Fibroblast of pulmonary artery (primary cell): Measurements from ENCODE around the gene PLOD2.

Experiments
- DNase-seq: peaks from one replicate; pipeline ENCODE4 v3.0.0-alpha.2; 2010; ENCODE audit warnings: low read depth
- H3K4me3 ChIP-seq: replicated peaks from 2 replicates; pipeline ENCODE4 v1.5.1; 2011; ENCODE audit warnings: low read depth, mild to moderate bottlenecking, control low read depth, low read length, moderate library complexity
- CTCF ChIP-seq: IDR thresholded peaks from 2 replicates; pipeline ENCODE4 v1.5.1; 2011; ENCODE audit warnings: mild to moderate bottlenecking, control low read depth, low read length, inconsistent platforms; ENCODE audit errors: missing control alignments

Gene PLOD2

DNA sequence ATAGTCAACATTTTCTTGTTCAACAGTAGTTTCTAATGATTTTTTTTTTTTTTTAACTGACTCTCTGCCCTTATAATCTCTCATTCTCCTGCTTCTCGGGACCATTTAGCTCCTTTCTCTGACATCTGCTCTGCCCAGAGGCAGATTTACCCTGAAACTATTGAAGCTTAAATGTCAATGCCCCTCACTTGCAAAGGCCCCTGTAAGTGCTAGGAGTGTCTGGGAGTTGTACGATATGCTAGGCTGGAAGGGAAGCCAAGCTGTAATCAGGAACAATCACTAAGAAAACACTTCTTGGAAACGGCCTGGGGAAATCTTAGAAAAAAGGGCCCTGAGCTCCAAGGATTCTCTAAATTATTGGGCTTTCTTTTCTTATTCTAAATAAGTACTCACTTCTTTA, 5.8 kb upstream of the PLOD2 start:
- no peak overlapping the region for H3K4me3 ChIP-seq
- peak; percentile 55 for DNase-seq
- TF ChIP-seq CTCF = no peak

DNA sequence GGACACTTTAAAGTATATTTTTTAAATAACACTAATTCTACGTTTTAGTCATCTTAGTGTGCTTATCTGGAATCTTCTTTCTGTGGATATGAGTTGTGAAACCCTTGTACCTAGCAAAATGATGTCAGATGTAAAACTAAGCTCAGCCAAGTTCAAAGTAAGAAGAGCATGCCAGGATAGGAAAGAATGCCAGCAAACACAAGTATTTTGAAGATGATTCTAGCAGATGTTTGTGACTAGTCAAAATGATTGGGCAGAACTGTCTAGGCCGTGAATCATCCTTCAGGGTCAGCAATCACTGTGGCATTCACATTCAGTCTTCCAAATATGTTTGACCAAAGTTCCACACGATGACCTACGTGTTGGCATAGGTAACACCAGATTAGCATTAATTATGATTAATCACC, 5.4 kb upstream of the PLOD2 start:
- H3K4me3 ChIP-seq = no peak overlapping the region
- DNase-seq = peak; percentile 83
- no peak for TF ChIP-seq CTCF

- no peak overlapping the region for H3K4me3 ChIP-seq
- TF ChIP-seq CTCF = no peak
- no peak for DNase-seq
Observed at GRCh38 chr3:146165877-146166276, 4.9 kb upstream of the PLOD2 start.

- DNase-seq = peak; percentile 74
- H3K4me3 ChIP-seq = no peak overlapping the region
- TF ChIP-seq CTCF = no peak
Observed at GRCh38 chr3:146164971-146165769, 4.2 kb upstream of the PLOD2 start.

DNA sequence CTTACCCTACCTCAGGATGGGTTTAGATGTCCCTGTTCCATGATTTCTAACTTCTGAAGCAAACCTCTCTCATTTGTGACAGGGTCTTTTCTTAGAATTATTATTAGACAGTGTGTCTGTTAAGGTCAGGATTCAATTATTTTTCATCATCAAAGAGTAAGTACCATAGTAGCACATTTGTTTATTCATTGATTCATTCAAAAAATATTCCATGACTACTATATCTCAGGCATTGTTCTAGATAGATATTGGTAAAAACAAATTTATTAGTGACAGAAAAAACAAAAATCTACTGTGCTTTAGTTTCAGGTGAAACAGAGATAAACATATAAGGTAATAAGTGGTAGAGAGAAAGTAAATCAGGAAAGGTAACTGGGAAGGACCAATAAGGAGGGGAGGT, 3.5 kb upstream of the PLOD2 start:
- no peak for TF ChIP-seq CTCF

GRCh38 chr3:146164071-146164470, 3.1 kb upstream of the PLOD2 start:
- H3K4me3 ChIP-seq = no peak overlapping the region
- DNase-seq = no peak
- no peak for TF ChIP-seq CTCF

More for the DNA sequence above, 3.5 kb upstream of the PLOD2 start:
- no peak for DNase-seq
- H3K4me3 ChIP-seq = no peak overlapping the region

DNA sequence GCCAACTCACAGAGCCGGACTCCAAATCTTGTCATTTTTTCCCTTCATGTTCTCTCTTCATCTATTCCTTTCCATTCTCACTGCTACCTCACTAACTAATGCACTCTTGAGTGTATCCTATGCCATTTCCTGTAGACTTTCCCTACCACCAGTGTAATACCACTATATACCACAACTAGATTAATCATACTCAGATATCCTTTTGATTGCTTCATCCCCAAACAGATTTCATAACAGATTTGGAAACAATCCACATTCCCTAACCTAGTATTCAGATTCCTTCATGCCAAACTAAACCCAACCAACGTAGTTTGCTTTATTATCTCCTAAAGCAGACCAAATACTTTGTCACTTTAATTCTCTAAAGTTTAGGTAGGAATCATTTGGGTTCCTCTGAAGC, 2.6 kb upstream of the PLOD2 start:
- DNase-seq = peak; percentile 97
- peak; percentile 33 for TF ChIP-seq CTCF
- no peak overlapping the region for H3K4me3 ChIP-seq
